SK-N-SH (cell line): ENCODE measurements around the gene WDR7.

Experiments used
- CTCF ChIP-seq: fragments of 200-600 bp; sonication (generic); IDR thresholded peaks from 2 replicates; pipeline ENCODE4 v1.6.1; 2017; ENCODE audit warnings: antibody characterized with exemption, mild to moderate bottlenecking, moderate library complexity
- FOXM1 ChIP-seq: IDR thresholded peaks from 2 replicates; pipeline ENCODE4 v1.4.0; 2012; ENCODE audit warnings: low read depth, mild to moderate bottlenecking
- GABPA ChIP-seq: IDR thresholded peaks from 2 replicates; pipeline ENCODE4 v1.4.0; 2012; ENCODE audit warnings: low read depth, mild to moderate bottlenecking
- MAX ChIP-seq: IDR thresholded peaks from 2 replicates; pipeline ENCODE4 v1.4.0; 2012; ENCODE audit warnings: low read depth
- SIN3A ChIP-seq: IDR thresholded peaks from 2 replicates; pipeline ENCODE4 v1.6.1; 2012; ENCODE audit warnings: low read depth, mild to moderate bottlenecking, low read length, moderate library complexity, borderline replicate concordance
- ZBTB33 ChIP-seq: IDR thresholded peaks from 2 replicates; pipeline ENCODE4 v1.4.0; 2012; ENCODE audit warnings: low read depth, borderline replicate concordance

- no peak for TF ChIP-seq CTCF
- TF ChIP-seq SIN3A, result no peak
- no peak for TF ChIP-seq GABPA
- TF ChIP-seq MAX, result no peak
- no peak for TF ChIP-seq FOXM1
- TF ChIP-seq ZBTB33, result no peak
These were observed 148.6 kb downstream of the WDR7 start for GRCh38 chr18:56799756-56800155.
